ENCODE measurements around the gene MC3R.

Gene MC3R

GRCh38 chr20:56273491-56273890, 25.0 kb downstream of the MC3R start:
- H3K4me3 ChIP-seq (ENCODE audit: low read depth, low read length) = no peak overlapping the region
- no peak for DNase-seq (ENCODE audit: low read depth)
- TF ChIP-seq CTCF (IDR thresholded peaks at IDR 0.05; ENCODE audit: insufficient read depth, low read depth, low read length, missing control alignments) = no peak

- TF ChIP-seq CTCF (IDR thresholded peaks at IDR 0.05; ENCODE audit: insufficient read depth, low read depth, low read length, missing control alignments) = no peak
- no peak for DNase-seq (ENCODE audit: low read depth)
- no peak overlapping the region for H3K4me3 ChIP-seq (ENCODE audit: low read depth, low read length)
Measured at GRCh38 chr20:56274156-56274555, 25.6 kb downstream of the MC3R start.

GRCh38 chr20:56278196-56278595, 29.7 kb downstream of the MC3R start:
- no peak for DNase-seq (ENCODE audit: low read depth)
- TF ChIP-seq CTCF (IDR thresholded peaks at IDR 0.05; ENCODE audit: insufficient read depth, low read depth, low read length, missing control alignments) = no peak
- no peak overlapping the region for H3K4me3 ChIP-seq (ENCODE audit: low read depth, low read length)

GRCh38 chr20:56285496-56285895, 37.0 kb downstream of the MC3R start:
- no peak overlapping the region for H3K4me3 ChIP-seq (ENCODE audit: low read depth, low read length)
- TF ChIP-seq CTCF (IDR thresholded peaks at IDR 0.05; ENCODE audit: insufficient read depth, low read depth, low read length, missing control alignments) = no peak
- no peak for DNase-seq (ENCODE audit: low read depth)

- no peak for DNase-seq (ENCODE audit: low read depth)
- TF ChIP-seq CTCF (IDR thresholded peaks at IDR 0.05; ENCODE audit: insufficient read depth, low read depth, low read length, missing control alignments) = no peak
- H3K4me3 ChIP-seq (ENCODE audit: low read depth, low read length) = no peak overlapping the region
Measured at GRCh38 chr20:56289652-56290051, 41.1 kb downstream of the MC3R start.

GRCh38 chr20:56299362-56299761, 50.8 kb downstream of the MC3R start:
- no peak for DNase-seq (ENCODE audit: low read depth)
- no peak for TF ChIP-seq CTCF (IDR thresholded peaks at IDR 0.05; ENCODE audit: insufficient read depth, low read depth, low read length, missing control alignments)
- no peak overlapping the region for H3K4me3 ChIP-seq (ENCODE audit: low read depth, low read length)
